GM12801 (cell line): Measurements from ENCODE around the gene ZSCAN9.

Experiments used
- CTCF ChIP-seq: IDR thresholded peaks from one replicate; pipeline ENCODE4 v1.5.1; 2011; ENCODE audit warnings: control low read depth; ENCODE audit not compliant: insufficient read length; ENCODE audit errors: extremely low read depth

Gene ZSCAN9

GRCh38 chr6:28225056-28225834, at the start of gene ZSCAN9:
TSS of gene ZSCAN9 (plus strand) at chr6:28225275. CDS start at chr6:28227085, 1,810 bp downstream.
- TF ChIP-seq CTCF: no peak

GRCh38 chr6:28176373-28176772, 48.7 kb upstream of the ZSCAN9 start:
- no peak for TF ChIP-seq CTCF

GRCh38 chr6:28182255-28182654, 42.8 kb upstream of the ZSCAN9 start:
- TF ChIP-seq CTCF: no peak

GRCh38 chr6:28188111-28188979, 36.7 kb upstream of the ZSCAN9 start:
- TF ChIP-seq CTCF: no peak

GRCh38 chr6:28200020-28200419, 25.1 kb upstream of the ZSCAN9 start:
- TF ChIP-seq CTCF: no peak

GRCh38 chr6:28203201-28203600, 21.9 kb upstream of the ZSCAN9 start:
- no peak for TF ChIP-seq CTCF

GRCh38 chr6:28205879-28206278, 19.2 kb upstream of the ZSCAN9 start:
- TF ChIP-seq CTCF: no peak
